Thyroid gland (tissue), 4 donors: ENCODE results near the gene GPC5. TPM values are rescaled to one million over a fixed set of nuclear protein-coding genes. Genes with fewer than 3 reads are reported as not detected.

Experiments used
- DNase-seq, 2 donors: peaks; one replicate each; pipeline ENCODE4 v3.0.0-alpha.2; 2019
- H3K27ac ChIP-seq, 3 donors: fragments of 200-600 bp; sonication (generic); 1 replicate in 2 of 3; 2 replicates in 1 of 3; pipeline ENCODE4 v1.5.1; 2016 to 2019; ENCODE audit warnings: mild to moderate bottlenecking in 1 of 3, moderate library complexity in 1 of 3
- H3K27me3 ChIP-seq: fragments of 200-600 bp; sonication (generic); one replicate; pipeline ENCODE4 v1.5.1; 2019
- H3K36me3 ChIP-seq, 2 donors: fragments of 200-600 bp; sonication (generic); one replicate each; pipeline ENCODE4 v1.5.1; 2016 to 2019
- H3K4me1 ChIP-seq, 2 donors: fragments of 200-600 bp; sonication (generic); one replicate each; pipeline ENCODE4 v1.5.1; 2017 to 2019
- H3K4me3 ChIP-seq, 3 donors: fragments of 200-600 bp; sonication (generic); replicated peaks in 1 of 3; 1 replicate in 2 of 3; 2 replicates in 1 of 3; pipeline ENCODE4 v1.5.1; 2016; ENCODE audit warnings: mild to moderate bottlenecking in 1 of 3
- H3K9me3 ChIP-seq: fragments of 200-600 bp; sonication (generic); one replicate; pipeline ENCODE4 v1.5.1; 2017
- CTCF ChIP-seq, 6 experiments: fragments of 200-600 bp in 3 of 6; fragments of 450-650 bp in 3 of 6; sonication (generic) in 3 of 6; IDR thresholded peaks; one replicate each; pipeline ENCODE4 v1.5.1; 2016 to 2019; ENCODE audit warnings: antibody characterized with exemption in 6 of 6, mild to moderate bottlenecking in 2 of 6, inconsistent platforms in 1 of 6, moderate library complexity in 1 of 6
- POLR2A ChIP-seq, 2 donors: fragments of 450-650 bp; IDR thresholded peaks; one replicate each; pipeline ENCODE4 v1.6.1; 2017; ENCODE audit warnings: antibody characterized with exemption in 2 of 2, mild to moderate bottlenecking in 2 of 2, moderate library complexity in 1 of 2
- WGBS, 2 donors: methylation state at CpG; one replicate each; pipeline ENCODE4 v1.1.5; 2017; 5-methylcytosine and 5-hydroxymethylcytosine counted together
- intact Hi-C: fragments of 100-400 bp; cut with DNase I; formaldehyde crosslinking; loops from one replicate; pipeline ENCODE4 v1.15.1; 2023
- total RNA-seq, 4 donors: library from RNA; depleted of rRNA; stranded (reverse); fragments of >200 nt; gene quantifications; one replicate each; pipeline ENCODE4 v1.2.3, GENCODE V29; 2016

The GPC5 gene
- total RNA-seq, 4 donors from 2014 or later: 0.67 to 2.3 (median 1.3) TPM

DNA sequence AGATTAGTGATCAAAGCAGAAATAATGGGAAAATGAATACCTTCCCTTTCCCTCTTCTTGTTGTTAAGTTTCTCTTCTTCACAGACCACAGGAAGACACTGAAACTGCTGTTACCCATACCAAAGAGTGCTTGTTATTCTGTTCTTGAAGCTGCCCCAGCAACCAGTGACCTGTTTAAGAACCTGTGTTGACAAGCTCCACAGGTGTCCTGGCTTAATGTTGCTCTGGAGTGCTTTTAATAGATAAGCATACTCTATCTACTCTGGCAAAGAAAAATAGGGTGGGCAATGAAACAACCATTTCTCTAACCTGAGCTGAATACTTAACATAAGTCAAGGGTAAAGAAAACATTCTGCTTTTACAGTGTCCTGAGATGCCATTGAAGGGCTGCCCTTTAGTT lies 1321.4 kb downstream of the GPC5 start:
- intact Hi-C loops: no loop called here
- Histone ChIP-seq H3K27ac (no peak overlapping the region), H3K4me3 (no peak overlapping the region), H3K36me3 (no peaks in the 10 kb centered on the region), H3K27me3 (no peaks in the 10 kb centered on the region), H3K9me3 (no peaks in the 10 kb centered on the region), H3K4me1 (no peaks in the 10 kb centered on the region)
- TF ChIP-seq CTCF (IDR thresholded peaks at IDR 0.05) (no peak), POLR2A (IDR thresholded peaks at IDR 0.05) (no peak)
- no peak for DNase-seq

DNA sequence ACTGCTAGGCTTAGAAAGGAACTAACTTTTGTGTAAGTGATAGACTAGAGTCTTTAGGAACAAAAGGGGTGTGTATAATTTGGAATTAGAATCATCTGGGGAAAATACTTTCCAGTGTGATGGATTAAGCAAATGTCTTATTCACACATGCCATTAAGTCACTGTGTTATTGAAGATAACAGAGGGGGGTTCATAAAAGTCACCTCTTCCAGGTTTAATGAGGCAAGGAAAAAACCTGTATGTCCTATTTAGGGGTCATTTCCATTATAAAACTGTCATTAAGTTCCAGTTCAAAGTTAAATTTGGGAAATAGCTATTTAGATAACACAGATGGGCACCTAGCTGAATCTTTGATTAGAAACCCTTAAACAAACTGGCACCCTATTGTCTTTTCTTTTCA lies 1323.2 kb downstream of the GPC5 start:
- Histone ChIP-seq H3K4me1 (no peaks in the 10 kb centered on the region), H3K9me3 (no peaks in the 10 kb centered on the region), H3K27me3 (no peaks in the 10 kb centered on the region), H3K27ac (no peak overlapping the region), H3K4me3 (no peak overlapping the region), H3K36me3 (no peaks in the 10 kb centered on the region)
- intact Hi-C loops: no loop called here
- TF ChIP-seq POLR2A (IDR thresholded peaks at IDR 0.05) (no peak), CTCF (IDR thresholded peaks at IDR 0.05) (no peak)
- no peak for DNase-seq

GRCh38 chr13:92727118-92727517 lies 1328.7 kb downstream of the GPC5 start:
- intact Hi-C loops: no loop called here
- DNase-seq: no peak

GRCh38 chr13:92734068-92734467 lies 1335.6 kb downstream of the GPC5 start:
- intact Hi-C loops: no loop called here
- no peak for DNase-seq
- Histone ChIP-seq H3K4me3 (no peak overlapping the region), H3K4me1 (no peaks in the 10 kb centered on the region), H3K27me3 (no peaks in the 10 kb centered on the region), H3K27ac (no peak overlapping the region), H3K9me3 (no peaks in the 10 kb centered on the region), H3K36me3 (no peaks in the 10 kb centered on the region)
- 36 to 44% methylated on average over 1 of the region's 1 CpG for WGBS, 2 donors
- TF ChIP-seq CTCF (IDR thresholded peaks at IDR 0.05): no peak
- TF ChIP-seq POLR2A (IDR thresholded peaks at IDR 0.05): no peak

More at GRCh38 chr13:92727118-92727517, 1328.7 kb downstream of the GPC5 start:
- 81 to 90% methylated on average over 3 of the region's 3 CpGs for WGBS, 2 donors
- Histone ChIP-seq H3K4me3 (no peak overlapping the region), H3K27ac (no peak overlapping the region), H3K27me3 (no peaks in the 10 kb centered on the region), H3K36me3 (no peaks in the 10 kb centered on the region), H3K9me3 (no peaks in the 10 kb centered on the region), H3K4me1 (no peaks in the 10 kb centered on the region)
- TF ChIP-seq CTCF (IDR thresholded peaks at IDR 0.05) (no peak), POLR2A (IDR thresholded peaks at IDR 0.05) (no peak)

DNA sequence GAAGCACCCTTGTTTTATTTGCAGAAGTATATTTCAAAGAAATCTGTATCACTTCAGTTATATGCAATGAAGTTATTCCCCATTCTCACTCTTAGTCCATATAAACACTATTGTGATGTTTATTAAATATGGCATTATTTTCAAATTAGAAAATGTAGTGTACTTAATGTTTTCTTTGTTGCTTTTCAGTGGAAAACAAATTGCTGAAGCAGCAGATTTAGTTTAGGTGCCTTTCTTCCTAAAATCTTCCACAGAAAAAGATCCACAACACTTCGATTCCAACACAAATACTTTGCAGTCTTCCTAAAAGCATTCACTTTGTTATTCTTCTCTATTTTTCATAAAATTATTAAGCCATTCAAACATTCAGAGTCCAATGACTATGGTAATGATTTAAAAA lies 1336.1 kb downstream of the GPC5 start:
- Histone ChIP-seq H3K4me1 (no peaks in the 10 kb centered on the region), H3K4me3 (no peak overlapping the region), H3K27me3 (no peaks in the 10 kb centered on the region), H3K27ac (no peak overlapping the region), H3K36me3 (no peaks in the 10 kb centered on the region), H3K9me3 (no peaks in the 10 kb centered on the region)
- no peak for TF ChIP-seq CTCF (IDR thresholded peaks at IDR 0.05)
- TF ChIP-seq POLR2A (IDR thresholded peaks at IDR 0.05): no peak
- 91 to 94% methylated on average over 1 of the region's 1 CpG for WGBS, 2 donors
- intact Hi-C loops: no loop called here
- DNase-seq: no peak
